H54 (cell line): ENCODE data around the gene TGFA.

ENCODE experiments used
- DNase-seq: peaks from one replicate; pipeline ENCODE4 v3.0.0; 2011; ENCODE audit warnings: low spot score, mixed read lengths; ENCODE audit not compliant: insufficient read length
- FAIRE-seq: peaks from 3 replicates; lab custom pipeline; 2011; peaks lifted over from hg19 to GRCh38; lab: Jason Lieb, UNC
- POLR2A ChIP-seq: IDR thresholded peaks from 2 replicates; pipeline ENCODE4 v1.6.1; 2011; ENCODE audit warnings: low read depth, mild to moderate bottlenecking, low read length

Gene TGFA

GRCh38 chr2:70553584-70554337 lies at the start of gene TGFA:
Gene TGFA (minus strand): TSS chr2:70553826. CDS start chr2:70553767, 59 bp downstream.
- DNase-seq (peak; percentile 82), FAIRE-seq (no peak)
- TF ChIP-seq POLR2A, result no peak

- DNase-seq, result no peak
- no peak for FAIRE-seq
- no peak for TF ChIP-seq POLR2A
These were observed 49.4 kb upstream of the TGFA start for GRCh38 chr2:70603066-70603465.

- no peak for DNase-seq
- TF ChIP-seq POLR2A, result no peak
- FAIRE-seq, result no peak
These were observed 44.6 kb upstream of the TGFA start for GRCh38 chr2:70598197-70598596.

DNA sequence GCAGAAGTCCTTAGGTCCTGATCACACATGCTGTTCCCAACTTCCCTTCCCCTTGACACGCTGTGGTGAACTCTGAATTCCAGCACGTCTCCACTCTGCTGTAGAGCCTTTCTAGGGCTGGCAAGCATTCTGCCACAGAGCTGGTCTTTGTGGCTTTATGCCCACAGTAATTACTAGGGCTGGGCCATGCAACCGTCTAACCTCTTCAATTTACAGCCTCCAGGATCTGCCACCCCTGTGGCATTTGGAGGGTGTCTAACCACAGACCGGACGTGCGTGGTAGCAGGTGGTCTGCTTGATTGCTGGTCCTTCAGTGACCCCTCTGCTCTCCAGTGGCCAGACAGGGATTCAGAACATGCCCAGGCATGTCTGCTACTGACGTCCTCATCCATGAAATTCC lies 43.1 kb upstream of the TGFA start:
- DNase-seq (peak; percentile 25), FAIRE-seq (peak; percentile 99)
- no peak for TF ChIP-seq POLR2A

GRCh38 chr2:70596293-70596692 lies 42.7 kb upstream of the TGFA start:
- DNase-seq (peak; percentile 49), FAIRE-seq (no peak)
- TF ChIP-seq POLR2A, result no peak

DNA sequence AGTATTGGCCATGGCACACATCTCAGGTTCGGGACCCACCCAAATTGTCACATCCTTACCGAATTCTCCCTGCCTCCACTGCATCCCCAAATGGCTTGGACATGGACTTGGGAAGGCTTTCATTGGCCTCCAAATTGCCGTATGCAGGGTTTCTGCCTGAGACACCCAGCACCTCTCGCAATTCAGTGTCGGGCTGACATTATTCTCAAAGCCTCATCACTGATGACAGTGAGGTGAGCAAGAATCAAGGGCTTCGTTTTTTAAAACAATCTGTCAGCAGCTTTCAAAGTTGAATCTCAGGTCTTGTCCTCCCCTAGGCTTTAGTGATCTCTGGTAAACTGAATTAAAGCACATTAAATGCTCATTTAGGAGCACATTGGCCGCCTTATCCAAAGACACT lies 29.5 kb upstream of the TGFA start:
- TF ChIP-seq POLR2A, result no peak
- no peak for DNase-seq
- no peak for FAIRE-seq

DNA sequence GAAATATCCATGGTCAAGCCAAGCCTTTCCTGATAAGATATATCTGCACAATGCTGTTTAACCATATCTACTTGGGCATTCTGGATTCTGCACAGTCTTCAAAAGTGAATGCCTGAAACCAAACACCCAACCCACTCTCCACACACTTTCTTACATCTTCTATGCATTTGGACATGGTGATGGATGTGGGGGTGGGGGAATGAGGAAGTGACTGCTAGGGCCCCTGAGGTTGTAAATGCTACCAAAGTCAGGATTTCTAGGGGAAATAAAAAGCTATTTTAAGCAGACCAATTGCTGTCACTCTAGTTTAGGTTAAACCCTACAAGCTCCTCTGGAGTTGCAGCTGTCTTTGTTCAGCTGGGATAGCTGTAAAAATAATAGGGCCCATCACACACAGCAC lies 26.7 kb upstream of the TGFA start:
- FAIRE-seq, result no peak
- no peak for DNase-seq
- no peak for TF ChIP-seq POLR2A

DNA sequence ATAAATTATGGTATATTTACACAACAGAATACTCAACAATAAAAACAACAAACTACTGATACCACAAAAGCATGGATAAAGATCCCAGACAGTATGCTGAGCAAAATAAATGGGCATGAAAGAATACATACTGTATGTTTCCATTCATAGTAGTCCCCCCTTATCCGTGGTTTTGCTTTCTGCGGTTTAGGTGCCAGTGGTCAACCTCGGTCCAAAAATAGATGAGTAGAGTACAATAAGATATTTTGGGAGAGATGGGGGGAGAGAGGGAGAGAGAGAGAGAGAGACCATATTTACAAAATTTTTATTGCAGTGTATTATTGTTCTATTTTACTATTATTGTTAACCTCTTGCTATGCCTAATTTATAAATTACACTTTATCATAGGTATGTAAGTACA lies 21.0 kb upstream of the TGFA start:
- no peak for TF ChIP-seq POLR2A
- FAIRE-seq, result no peak
- no peak for DNase-seq

- no peak for DNase-seq
- TF ChIP-seq POLR2A, result no peak
- FAIRE-seq, result no peak
These were observed 20.5 kb upstream of the TGFA start for GRCh38 chr2:70574109-70574508.

DNA sequence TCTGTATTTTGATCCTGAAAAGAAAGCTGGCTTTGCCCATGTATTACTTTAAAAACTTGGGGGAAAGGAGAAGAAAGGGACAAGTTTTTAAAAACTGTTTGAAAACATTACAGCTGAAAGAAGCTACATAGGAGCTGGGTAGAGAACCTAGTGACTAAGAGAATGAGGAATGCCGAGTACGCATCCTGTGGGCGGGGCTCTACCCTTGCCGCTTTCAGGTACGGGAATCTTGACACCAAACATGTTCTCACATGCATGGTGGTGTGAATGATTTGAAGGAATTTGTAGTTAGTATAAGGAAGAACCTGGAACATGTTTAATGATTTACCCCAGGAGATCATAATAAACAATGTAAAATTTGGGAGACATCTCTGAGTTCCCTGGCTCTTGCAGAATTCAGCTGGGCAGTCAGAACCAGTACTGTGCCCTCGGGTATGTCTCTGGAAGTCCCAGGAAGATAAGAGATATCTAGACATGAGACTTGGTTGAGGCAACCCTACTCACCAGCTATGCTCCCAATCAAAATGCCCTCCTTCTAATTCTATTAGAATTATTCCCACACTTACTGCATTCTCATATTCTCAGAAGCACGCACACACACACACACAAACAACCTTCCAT lies 16.5 kb upstream of the TGFA start:
- FAIRE-seq (peak; percentile 91), DNase-seq (peak; percentile 55)
- TF ChIP-seq POLR2A, result no peak

- FAIRE-seq (no peak), DNase-seq (no peak)
- no peak for TF ChIP-seq POLR2A
These were observed 15.9 kb upstream of the TGFA start for GRCh38 chr2:70569559-70569958.

GRCh38 chr2:70566906-70567305 lies 13.3 kb upstream of the TGFA start:
- no peak for TF ChIP-seq POLR2A
- FAIRE-seq (no peak), DNase-seq (no peak)

GRCh38 chr2:70566464-70566863 lies 12.8 kb upstream of the TGFA start:
- no peak for FAIRE-seq
- no peak for DNase-seq

GRCh38 chr2:70565039-70565731 lies 11.6 kb upstream of the TGFA start:
- DNase-seq, result no peak
- no peak for FAIRE-seq
- TF ChIP-seq POLR2A, result no peak

More at GRCh38 chr2:70566464-70566863, 12.8 kb upstream of the TGFA start:
- no peak for TF ChIP-seq POLR2A
